Measurements from ENCODE around the gene UBE2Q1.

DNA sequence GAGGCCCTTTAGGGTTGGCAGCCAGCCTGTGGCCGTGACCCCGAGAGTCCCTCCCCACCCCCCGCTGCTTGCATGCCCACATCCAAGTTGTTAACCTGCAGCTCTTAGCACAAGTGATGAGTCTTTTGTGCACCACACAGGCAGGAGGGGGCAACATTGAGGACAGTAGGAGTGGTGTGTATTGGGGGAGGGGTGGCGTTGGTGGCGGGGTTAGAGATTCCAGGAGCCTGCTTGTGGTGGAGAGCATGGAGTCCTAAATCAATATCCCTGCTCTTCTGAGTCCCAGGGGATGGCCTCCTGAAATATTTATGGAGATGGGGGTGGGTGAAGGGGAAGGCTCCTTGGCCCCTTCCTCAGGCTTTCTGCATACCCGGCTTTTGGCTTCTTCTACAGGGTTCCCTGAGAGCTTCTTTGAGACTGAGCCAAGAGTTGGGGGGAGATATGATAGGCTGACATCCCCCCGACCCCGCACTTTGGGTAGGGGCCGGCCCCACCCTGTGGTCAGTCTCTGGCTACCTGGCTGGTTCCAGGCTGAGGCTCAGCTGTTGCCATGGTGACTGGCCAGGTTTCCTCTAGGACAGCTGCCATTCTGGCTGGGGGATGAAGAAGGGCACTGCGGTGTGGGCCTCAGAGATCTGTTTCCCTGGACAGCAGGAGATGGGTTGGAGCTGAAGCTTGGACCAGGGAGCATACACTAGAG is 14.2 kb upstream of the UBE2Q1 start:
- no peak for TF ChIP-seq EP300 (IDR thresholded peaks at IDR 0.05)
- TF ChIP-seq, protein P1, sequence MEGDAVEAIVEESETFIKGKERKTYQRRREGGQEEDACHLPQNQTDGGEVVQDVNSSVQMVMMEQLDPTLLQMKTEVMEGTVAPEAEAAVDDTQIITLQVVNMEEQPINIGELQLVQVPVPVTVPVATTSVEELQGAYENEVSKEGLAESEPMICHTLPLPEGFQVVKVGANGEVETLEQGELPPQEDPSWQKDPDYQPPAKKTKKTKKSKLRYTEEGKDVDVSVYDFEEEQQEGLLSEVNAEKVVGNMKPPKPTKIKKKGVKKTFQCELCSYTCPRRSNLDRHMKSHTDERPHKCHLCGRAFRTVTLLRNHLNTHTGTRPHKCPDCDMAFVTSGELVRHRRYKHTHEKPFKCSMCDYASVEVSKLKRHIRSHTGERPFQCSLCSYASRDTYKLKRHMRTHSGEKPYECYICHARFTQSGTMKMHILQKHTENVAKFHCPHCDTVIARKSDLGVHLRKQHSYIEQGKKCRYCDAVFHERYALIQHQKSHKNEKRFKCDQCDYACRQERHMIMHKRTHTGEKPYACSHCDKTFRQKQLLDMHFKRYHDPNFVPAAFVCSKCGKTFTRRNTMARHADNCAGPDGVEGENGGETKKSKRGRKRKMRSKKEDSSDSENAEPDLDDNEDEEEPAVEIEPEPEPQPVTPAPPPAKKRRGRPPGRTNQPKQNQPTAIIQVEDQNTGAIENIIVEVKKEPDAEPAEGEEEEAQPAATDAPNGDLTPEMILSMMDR (IDR thresholded peaks at IDR 0.05), result no peak

Measured in suprapubic skin (tissue), 3 donors.